SK-N-SH (cell line): ENCODE data around the gene SPACA5B.
"Not testable (repeated sequence)": the region's sequence is repeated elsewhere in the genome, so short reads cannot be mapped to it uniquely, and the experiment has no call there.

ENCODE experiments used
- EZH2phosphoT487 ChIP-seq: fragments of 200-600 bp; sonication (generic); IDR thresholded peaks from 2 replicates; pipeline ENCODE4 v1.6.1; 2017; ENCODE audit warnings: low read depth, mixed run types, mild to moderate bottlenecking, antibody characterized with exemption, moderate library complexity, borderline replicate concordance
- MEF2A ChIP-seq: IDR thresholded peaks from 2 replicates; pipeline ENCODE4 v1.4.0; 2012; ENCODE audit warnings: low read depth, borderline replicate concordance
- POLR2AphosphoS5 ChIP-seq: IDR thresholded peaks from 2 replicates; pipeline ENCODE4 v1.6.1; 2012; ENCODE audit warnings: low read depth, low read length
- TAF1 ChIP-seq: IDR thresholded peaks from 2 replicates; pipeline ENCODE4 v1.6.1; 2012; ENCODE audit warnings: low read depth, mild to moderate bottlenecking, low read length, moderate library complexity, borderline replicate concordance
- TCF12 ChIP-seq: IDR thresholded peaks from 2 replicates; pipeline ENCODE4 v1.4.0; 2012
- TF ChIP-seq, protein P1 (sequence below): fragments of 200-600 bp; sonication (generic); IDR thresholded peaks from 2 replicates; pipeline ENCODE4 v1.6.1; 2017; ENCODE audit warnings: antibody characterized with exemption, mild to moderate bottlenecking, moderate library complexity
- TF ChIP-seq, protein P2 (sequence below): IDR thresholded peaks from 2 replicates; pipeline ENCODE4 v1.4.0; 2012; ENCODE audit warnings: low read depth

GRCh38 chrX:48139076-48139475, 8.7 kb downstream of the SPACA5B start:
- TF ChIP-seq EZH2phosphoT487, TCF12, MEF2A, POLR2AphosphoS5, TAF1: not testable (repeated sequence)
- TF ChIP-seq, protein P1, sequence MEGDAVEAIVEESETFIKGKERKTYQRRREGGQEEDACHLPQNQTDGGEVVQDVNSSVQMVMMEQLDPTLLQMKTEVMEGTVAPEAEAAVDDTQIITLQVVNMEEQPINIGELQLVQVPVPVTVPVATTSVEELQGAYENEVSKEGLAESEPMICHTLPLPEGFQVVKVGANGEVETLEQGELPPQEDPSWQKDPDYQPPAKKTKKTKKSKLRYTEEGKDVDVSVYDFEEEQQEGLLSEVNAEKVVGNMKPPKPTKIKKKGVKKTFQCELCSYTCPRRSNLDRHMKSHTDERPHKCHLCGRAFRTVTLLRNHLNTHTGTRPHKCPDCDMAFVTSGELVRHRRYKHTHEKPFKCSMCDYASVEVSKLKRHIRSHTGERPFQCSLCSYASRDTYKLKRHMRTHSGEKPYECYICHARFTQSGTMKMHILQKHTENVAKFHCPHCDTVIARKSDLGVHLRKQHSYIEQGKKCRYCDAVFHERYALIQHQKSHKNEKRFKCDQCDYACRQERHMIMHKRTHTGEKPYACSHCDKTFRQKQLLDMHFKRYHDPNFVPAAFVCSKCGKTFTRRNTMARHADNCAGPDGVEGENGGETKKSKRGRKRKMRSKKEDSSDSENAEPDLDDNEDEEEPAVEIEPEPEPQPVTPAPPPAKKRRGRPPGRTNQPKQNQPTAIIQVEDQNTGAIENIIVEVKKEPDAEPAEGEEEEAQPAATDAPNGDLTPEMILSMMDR = not testable (repeated sequence)
- TF ChIP-seq, protein P2, sequence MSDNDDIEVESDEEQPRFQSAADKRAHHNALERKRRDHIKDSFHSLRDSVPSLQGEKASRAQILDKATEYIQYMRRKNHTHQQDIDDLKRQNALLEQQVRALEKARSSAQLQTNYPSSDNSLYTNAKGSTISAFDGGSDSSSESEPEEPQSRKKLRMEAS = not testable (repeated sequence)
